NCI-H524 (cell line): ENCODE data around the gene SSBP2.
A peak's percentile ranks its signal among the peaks of the same experiment; 100 is the strongest.
"Not testable (repeated sequence)": the region's sequence is repeated elsewhere in the genome, so short reads cannot be mapped to it uniquely, and the experiment has no call there.

ENCODE experiments used
- DNase-seq, 2 experiments: peaks; one replicate each; lab custom pipeline; 2025; lab: John Stamatoyannopoulos, UW

SSBP2 gene

DNA sequence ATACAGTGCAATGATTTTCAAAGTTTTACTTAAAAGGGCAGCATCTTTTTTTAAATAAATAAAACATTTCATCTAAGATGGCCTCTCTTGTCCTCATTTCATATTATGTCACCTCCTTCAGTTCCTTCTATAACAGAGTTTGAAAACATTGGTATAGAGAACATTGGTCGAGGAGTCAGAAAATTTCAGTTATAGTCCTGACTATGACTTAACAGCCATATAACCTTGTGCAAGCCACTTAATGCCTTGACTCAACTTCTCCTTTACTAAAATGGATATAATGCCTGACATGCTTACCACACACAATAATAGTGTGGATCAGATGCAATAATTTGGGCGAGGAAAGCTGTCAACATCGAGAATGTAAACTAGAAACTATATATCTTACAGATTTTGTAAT lies 22.6 kb downstream of the SSBP2 start:
- no peak for DNase-seq

DNA sequence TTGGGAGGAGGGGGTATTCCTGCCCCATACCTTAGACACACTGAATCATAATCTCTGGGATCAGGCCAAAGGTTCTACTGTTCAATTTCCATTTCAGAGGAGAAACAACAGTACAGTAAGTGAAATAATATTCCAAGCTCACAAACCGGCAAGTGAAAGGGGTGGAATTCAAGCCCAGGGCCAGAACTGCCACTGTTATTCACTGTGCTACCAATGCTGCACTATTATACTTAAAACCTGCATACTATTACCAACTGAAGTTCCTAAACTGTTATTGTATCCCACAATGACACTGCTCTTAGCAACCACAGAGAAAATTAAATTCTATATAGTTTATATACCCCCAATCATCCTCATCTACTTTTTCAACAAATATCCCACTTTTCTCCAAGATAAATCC lies 24.6 kb downstream of the SSBP2 start:
- no peak for DNase-seq

DNA sequence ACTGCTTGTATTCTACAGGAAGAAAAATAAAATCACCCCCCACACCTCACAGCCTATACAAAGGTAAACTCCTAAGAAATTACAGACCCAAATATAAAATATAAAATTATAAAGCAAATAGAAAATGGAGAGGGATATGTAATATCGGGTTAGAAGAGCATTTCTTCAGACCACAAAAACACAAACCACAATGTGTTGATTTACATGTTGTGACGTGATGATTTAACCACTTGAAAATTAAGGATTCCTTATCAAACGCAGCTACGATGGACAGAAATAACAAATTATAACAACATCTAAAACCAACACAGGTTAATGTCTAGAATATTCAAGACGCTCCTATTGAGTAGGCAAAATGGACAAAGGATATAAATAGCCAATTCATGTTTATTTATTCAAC lies 26.3 kb downstream of the SSBP2 start:
- no peak for DNase-seq

DNA sequence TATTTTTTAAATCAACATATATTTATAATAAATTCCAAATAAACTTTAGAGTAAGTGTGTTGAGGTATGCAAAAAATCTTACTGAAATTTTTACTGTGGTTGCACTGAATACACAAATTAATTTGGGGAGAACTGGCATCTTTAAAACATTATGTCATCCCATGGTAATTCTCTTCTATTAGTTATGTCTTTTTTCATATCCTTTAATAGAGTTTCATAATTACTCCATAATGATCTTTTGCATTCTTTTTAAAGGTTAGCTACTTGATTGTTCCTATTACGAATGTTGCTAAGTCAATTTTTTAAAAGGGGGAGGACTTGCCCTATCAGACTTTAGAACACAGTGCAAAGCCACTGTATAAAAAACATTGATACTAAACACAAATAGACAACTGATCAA lies 26.8 kb downstream of the SSBP2 start:
- DNase-seq: no peak

DNA sequence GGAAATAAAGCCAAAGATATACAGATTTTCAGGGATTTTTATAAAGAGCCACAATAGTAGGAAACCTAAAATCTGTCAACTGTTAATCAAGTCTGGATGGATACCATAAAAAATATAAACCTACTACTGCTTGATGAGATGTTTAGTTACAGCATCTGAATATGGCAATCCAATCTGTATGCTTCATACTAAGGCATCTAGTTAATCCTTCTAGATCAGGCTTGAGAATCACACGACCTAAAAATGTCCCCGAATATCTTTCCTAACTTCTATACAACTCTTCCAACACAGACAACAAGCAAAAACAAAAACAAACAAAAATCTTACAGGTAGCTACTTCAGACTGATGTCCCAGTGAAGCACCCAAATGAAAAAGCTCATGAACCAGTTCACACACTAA lies 29.8 kb downstream of the SSBP2 start:
- DNase-seq: no peak

DNA sequence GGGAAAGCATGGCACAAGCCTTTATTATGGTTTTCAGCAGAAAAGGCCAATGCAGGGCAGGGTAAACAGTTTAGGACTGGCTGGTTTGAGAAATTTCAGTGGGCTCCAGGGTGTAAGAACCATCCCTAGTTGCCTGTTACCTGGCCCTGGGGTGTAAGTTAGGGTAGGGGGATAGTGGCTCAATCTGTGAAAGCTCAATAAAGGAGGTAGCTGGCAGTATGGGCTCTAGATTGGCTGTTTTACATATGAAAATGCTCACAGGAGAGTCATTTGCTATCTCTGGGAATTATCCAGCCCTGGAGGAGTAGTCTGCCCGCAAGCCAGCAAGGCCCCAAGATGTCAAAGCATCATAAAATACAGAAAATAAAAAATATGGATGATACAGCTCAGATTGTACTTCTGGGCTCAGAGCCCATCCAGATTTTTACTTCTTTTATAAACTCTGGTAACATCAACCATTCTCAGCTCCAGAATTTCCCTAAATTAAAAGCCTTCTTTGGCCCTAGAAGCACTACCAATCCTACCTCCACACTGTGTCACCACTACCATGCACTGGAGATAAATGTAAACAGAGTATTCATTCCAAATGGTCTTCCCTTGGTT lies 31.1 kb downstream of the SSBP2 start:
- no peak for DNase-seq

DNA sequence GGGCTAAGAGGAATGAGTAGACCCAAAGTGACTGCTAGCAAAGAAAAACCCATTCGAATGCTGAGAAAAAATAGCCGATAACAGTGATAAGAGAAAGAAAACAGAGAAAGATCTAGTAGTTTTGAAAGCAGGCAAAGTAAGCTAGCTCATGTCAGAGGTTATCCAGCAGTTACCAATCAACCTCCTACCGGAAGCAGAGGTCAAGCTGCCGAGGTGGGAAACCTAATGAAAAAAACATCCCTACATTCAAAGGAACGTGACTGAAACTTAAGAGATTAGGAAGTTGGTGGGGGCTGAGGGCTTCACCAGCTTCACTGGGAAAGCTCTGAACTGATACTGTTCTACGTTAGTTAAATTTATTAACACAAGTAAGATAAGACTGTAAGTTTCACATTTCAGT lies 32.6 kb downstream of the SSBP2 start:
- DNase-seq: no peak

DNA sequence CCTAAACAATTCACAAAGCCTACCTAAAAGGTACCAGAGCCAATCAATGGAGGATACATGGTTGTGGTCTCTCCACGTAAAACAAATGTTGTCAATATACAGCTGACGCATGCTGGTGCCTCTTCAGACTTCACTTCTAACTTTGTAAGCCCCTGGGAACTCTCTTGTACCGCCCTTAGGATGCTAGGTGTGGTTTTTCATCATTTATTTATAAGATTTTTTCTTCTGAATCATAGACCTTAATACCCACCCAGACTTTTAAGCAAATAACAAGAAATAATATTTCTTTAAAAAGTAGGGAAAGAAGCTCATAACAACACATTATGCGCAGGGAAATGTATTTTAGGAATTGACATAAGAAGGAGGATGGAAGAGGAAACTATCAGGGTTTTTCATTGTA lies 33.0 kb downstream of the SSBP2 start:
- no peak for DNase-seq

DNA sequence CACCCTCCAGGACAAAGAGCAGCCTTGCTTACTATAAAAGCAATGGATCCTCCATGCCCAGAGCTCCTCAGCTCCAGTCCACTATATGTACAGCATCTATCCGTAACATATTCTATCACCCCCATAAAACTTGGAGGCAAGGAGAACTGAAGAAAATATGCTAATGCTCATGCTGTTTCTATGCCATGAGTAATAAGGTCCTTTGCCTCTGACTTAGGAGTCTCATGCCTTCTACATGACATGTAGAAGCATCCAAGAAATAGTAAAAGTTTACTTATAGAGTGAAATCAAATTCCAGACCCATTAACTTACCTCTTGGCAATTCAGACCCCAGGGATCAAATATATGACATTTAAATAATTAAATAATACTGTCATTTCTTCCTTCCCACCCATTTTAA lies 33.7 kb downstream of the SSBP2 start:
- no peak for DNase-seq

DNA sequence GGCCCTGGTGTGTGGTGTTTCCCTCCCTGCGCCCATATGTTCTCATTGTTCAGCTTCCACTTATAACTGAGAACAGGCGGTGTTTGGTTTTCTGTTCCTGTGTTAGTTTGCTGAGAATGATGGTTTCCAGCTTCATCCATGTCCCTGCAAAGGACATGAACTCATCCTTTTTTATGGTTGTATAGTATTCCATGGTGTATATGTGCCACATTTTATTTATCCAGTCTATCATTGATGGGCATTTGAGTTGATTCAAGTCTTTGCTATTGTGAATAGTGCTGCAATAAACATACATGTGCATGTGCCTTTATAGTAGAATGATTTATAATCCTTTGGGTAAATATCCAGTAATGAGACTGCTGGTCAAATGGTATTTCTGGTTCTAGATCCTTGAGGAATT lies 36.8 kb downstream of the SSBP2 start:
- peak in 1 of 2 experiments; percentile 84 for DNase-seq

DNA sequence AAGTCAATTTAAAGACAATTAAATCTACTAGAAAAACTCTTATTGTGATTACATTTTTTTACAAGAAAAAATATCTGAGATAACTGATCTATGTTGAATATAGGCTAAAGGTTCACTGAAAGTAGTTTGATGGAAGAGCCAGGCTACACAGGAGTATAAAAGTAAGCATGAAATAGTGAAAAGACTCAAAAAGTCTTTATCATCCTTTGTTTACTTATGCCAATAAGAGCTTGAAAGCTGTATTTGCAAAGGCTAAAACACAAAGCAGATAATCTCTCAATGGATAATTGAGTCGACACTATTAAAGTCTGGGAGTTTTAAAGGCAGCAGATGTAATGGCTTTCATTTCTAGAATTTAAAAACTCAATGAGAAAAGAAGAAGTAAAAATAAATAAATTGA lies 42.0 kb downstream of the SSBP2 start:
- no peak for DNase-seq

DNA sequence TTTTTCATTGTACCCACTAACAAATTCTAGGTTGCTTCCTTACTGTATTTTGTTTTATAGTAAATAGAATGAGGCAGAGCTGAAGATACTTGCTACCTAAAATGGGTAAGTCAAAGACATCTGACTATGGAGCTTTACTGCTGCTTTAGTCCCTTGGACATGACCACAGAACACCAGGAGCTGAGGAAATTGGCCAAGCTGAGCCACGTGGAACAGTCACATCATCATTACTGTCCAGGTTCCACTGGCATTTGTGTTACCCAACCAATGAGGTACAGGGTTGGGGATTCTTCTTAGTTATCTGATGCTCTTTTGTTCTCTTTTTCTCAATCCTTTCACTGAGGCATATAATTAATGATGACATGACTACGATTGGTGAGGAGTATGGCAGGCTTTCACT lies 47.1 kb downstream of the SSBP2 start:
- no peak for DNase-seq

DNA sequence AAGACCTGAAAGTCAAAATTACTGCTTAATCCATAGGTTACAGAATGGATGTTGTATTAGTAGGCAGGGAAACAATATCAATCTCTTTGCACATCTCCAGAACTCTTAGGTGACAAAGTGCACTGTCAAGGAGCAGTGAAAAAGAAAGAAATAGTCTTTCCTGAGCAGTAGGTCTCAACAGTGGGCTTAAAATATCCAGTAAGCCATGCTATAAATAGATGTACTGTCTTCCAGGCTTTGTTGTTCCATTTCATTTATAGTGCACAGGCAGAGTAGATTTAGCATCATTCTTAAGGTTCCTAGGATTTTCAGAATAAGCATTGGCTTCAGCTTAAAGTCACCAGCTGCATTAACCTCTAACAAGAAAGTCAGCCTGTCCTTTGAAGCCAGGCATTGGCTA lies 50.7 kb downstream of the SSBP2 start:
- DNase-seq: no peak

DNA sequence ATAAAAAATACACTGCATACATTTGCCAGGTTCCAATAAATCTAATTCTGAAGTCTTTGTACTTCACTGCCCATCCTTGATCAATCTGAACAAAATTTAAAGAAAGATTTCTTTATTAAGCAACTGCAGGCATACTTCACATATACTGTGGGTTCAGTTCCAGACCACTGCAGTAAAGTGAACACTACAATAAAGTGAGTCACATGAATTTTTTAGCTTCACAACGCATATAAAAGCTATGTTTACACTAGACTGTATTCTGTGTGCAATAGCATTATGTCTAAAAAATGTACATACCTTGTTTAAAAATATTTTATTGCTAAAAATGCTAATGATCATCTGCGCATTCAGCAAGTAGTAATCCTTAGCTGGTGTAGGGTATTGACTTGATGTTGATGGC lies 52.1 kb downstream of the SSBP2 start:
- DNase-seq: no peak

DNA sequence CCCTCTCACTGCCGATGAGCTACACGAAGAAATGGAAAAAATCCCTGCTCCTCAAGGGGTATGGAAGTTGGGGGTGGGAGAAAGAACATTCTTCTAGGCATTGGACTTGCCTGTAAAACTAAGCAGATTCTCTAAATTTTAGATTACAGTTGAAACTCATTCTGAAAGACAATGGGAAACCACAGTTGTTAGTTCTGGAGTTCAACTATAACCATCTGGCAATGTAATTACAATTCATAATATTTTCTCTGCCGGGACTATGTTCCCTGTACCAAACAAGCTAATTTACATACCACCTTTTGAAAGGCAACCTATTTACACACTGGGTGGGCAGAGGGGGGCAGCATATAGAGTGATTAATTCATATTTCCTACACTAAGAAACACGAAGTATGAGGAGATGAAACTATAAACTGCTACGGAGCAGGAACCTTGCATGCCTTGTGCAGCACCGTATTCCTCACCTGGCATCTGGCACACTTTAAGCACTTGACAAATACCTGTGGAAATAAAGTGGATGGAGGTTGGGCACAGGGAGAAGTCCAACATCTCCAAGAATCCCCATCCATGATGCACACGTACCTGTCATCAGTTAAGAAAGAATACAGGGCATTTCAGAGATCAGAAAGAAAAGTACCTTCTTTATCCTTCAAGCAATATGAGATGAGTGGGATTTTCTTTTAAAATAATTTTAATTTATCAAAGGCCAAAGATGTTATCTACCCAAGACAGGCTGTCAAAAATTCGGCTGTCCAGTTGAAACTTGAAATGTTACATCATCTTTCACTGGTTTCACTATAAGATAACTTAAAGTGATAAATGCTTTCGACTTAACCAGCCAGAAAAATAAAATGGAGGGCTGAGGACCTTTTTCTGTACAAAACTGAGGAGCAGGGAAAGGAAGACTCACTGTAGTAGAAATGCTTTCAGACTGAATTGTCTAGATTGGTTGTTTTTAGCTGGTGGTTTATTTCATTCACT lies 54.2 kb downstream of the SSBP2 start:
- peak in 1 of 2 experiments; percentile 7 for DNase-seq

DNA sequence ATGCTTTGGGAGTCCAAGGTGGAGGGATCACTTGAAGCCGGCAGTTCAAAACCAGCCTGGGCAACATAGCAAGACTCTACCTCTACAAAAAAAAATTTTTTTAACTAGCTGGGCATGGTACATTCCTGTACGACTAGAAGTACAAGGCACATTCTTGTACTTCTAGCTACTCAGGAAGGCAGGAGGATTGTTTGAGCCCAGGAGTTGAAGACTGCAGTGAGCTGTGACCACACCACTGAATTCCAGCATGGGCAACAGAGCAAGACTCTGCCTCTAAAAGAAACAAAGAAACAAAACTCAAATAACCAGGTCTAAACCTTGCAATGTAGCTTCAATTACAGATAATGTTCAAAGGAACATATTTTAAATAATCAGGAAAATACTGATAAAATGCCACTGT lies 56.2 kb downstream of the SSBP2 start:
- no peak for DNase-seq

DNA sequence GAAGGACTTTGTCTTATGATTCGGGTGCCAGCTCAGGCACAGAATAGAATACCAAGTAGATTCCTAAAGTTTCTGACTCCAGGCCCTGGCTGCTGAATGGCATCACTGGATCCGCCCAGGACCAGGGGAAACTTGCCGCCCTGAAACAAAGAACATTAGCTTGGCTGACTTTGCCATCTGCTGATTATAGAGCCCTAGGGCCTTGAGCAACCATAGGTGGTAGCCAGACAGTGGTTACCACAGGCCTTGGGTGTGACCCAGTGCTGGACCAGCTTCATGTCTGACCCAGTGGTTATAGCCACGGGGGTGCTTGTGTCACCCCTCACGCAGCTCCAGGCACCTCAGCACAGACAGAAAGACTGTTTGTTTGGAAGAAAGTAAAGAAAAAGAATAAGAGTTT lies 62.7 kb downstream of the SSBP2 start:
- DNase-seq: no peak

DNA sequence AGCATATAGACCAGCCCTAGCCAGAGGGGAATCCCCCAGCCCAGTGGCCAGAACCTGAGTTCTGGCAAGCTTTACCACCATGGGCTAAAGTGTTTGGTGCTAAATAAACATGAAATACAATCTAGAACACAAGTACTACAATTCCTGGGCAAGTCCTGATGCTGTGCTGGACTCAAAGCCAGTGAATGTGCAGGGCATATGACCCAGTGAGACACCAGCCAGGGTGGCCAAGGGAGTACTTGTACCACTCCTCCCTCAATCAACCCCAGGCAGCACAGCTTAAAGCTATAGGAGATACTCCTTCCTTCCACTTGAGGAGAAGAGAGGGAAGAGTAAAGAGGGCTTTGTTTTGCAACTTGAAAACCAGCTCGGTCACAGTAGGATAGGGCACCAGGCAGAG lies 63.6 kb downstream of the SSBP2 start:
- DNase-seq: no peak

DNA sequence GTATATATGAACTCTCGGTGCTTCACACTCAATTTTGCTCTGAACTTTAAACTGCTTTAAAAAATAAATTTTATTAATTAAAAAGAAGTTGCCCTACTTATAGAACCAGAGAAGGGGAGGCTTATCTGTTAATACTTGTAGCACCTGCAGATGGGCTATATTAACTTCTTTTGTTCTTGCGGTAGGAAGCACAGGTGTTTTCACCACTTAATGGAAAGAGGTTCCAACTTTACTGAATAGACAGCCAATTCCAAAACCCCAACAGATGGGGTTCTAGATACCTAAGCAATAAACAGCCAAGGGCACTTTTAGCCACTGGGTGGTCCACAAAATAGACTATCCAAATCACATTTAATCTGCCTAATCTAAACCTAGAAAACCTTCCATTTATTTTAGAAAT lies 65.4 kb downstream of the SSBP2 start:
- DNase-seq: peak in 1 of 2 experiments; percentile 24

DNA sequence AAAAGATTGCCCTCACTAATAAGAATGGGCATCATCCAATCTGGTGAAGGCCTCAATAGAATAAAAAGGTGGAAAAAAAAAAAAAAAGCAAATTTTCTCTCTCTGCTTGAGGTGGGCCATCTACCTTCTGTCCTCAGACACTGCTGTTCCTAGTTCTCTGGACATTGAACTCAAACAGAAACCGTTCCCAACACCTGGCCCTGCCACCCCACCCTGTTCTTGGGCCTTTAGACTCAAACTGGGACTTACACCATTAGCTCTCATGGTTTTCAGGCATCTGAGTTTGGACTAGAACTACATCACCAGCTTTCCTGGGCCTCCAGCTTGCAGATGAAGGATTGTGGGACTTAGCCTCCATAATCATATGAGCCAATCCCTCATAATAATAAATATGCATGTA lies 71.0 kb downstream of the SSBP2 start:
- no peak for DNase-seq

DNA sequence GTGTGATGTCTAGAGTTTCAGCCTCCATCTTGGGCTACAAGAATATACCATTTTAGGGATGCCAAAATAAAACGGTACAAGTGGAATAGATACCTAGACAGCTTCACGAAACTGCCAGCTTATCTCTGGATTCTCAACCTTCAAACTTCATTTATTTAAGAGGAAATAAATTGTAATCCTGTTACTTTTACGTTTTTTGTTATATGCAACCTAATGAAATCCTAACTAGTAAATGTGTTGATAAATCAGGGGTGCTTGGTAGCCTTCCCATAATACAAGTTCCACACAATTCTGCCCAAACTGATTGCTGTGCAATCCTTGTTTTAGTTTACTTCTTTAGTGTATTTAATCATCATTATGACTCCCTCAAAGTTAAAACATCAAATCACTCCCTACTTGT lies 75.5 kb downstream of the SSBP2 start:
- DNase-seq: no peak

DNA sequence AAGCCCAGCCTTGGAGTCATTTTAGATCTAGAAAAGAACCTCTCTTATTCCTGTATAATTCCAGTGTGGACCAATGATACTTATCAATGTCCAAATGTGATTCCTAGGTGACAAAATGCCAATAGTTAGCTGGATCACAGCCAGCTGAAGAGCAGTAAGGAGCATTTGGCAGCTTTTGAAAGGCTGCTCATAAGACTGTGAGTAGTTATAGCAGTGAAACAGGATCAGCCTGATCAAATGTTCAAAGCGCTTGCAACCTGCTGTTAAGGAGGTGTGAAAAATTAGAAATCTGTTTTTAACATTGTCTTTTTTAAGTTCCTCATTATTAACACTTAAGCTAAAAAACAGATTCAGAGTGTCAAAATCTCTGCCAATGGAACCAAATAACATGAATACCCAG lies 85.1 kb downstream of the SSBP2 start:
- DNase-seq: peak; percentile 17 to 71

DNA sequence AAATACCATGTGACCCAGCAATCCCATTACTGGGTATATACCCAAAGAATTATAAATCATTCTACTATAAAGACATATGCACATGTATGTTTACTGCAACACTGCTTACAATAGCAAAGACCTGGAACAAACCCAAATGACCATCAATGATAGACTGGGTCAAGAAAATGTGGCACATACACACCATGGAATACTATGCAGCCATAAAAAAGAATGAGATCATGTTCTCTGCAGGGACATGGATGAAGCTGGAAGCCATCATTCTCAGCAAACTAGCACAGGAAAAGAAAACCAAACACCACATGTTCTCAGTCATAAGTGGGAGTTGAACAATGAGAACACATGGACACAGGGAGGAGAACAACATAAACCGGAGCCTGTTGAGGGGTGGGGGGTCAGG lies 90.3 kb downstream of the SSBP2 start:
- not testable (repeated sequence) for DNase-seq

DNA sequence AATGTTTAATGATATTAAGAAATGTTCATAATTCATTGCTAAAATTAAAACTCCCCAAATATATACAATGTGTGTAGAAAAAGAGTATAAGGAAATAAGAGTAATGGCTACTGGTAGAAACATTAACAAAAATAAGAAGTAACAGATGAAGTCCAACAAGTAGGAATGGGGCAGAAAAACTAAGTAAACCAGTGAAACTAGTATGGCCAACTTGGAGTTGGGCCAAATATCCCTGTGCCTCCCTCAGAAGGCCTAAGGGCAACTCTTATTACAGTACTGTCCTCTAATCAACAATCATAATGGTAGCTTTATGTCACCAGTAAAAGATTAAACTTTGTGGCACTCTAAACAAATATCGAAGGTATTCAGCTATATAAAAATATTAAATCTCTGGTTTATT lies 93.5 kb downstream of the SSBP2 start:
- no peak for DNase-seq
